C1 segment of cervical spinal cord (tissue), 14 donors: Measurements from ENCODE around the gene CCDC177.

Experiments used
- DNase-seq, 14 donors: peaks; one replicate each; lab custom pipeline; 2025; lab: John Stamatoyannopoulos, UW

CCDC177 gene

GRCh38 chr14:69569859-69570258, 4.8 kb downstream of the CCDC177 start:
- no peak for DNase-seq

GRCh38 chr14:69567563-69567962, 7.1 kb downstream of the CCDC177 start:
- DNase-seq = no peak

DNA sequence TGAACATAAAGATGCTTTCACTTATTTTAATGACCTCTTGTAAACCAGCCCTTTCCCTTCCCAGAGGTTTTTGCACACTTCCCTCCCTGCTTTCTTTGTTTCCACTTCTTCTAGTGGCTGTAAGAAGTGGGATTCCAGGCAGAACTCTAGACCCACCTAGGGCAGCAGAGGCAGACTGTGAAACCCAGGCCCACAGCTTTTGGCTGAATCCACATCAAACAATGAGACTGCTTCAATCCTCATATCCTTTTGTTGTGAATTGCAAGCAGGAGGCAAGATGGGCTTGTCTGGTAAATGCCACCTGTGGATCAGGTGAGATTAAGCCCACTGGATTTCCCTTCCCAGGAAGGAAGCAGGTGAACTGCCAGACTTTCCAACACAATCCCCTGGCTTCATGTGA, 12.8 kb downstream of the CCDC177 start:
- no peak for DNase-seq

DNA sequence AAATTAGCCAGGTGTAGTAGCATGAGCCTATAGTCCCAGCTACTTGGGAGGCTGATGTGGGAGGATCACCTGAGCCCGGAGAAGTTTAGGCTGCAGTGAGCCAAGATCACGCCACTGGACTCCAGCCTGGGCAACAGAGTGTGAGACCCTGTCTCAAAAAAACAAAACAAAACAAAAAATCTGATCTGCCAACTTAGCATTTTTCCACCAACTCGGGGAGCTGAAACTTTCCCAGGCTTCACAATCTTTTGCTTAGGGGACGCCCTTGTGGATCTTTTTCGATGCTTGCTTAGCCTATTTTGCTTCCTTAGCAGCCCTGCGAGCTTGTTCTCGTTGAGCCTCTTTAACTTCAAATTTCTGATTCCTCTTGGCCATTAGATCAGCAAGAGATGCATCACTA, 13.8 kb downstream of the CCDC177 start:
- DNase-seq = no peak

DNA sequence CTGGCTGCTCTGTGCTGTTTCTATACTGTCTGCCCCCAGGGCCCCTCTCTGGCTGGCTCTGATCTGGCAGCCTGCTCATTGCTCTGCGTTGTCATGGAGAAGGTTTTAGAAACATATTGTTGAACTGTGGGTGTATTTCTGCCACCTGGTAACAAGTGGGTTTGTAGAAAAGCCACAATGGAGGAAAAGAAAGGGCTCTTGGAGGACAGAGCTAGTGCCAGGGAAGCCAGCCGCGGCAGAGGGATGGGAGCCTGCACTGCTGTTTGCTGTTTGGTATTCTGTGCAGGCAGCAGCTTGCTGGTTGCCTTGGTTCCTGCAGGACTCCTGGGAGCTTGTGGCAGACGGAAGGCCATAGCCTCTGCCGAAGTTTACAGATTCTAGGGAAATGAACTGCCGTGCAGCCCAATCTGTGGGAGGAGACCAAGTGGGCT, 15.1 kb downstream of the CCDC177 start:
- DNase-seq = peak in 11 of 14 donors; percentile 7 to 79 (median 44)

GRCh38 chr14:69558774-69559173, 15.9 kb downstream of the CCDC177 start:
- no peak for DNase-seq

DNA sequence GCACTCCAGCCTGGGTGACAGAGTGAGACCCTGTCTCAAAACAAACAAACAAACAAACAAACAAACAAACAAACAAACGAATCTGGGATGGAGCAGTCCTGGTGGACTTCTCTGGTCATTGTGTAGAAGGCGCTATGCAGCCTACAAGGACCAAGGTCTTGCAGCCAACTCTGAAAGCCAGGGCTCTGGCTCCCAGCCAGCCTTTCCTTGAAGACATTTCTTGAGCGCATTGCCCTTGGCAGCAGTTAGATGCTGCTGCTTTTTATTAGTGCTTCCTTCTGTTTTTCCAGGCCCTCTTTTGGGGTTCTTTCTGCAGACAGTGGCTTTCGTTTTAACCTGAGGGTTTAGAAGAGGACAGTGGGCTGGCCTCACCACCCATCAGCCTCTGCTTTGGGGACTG, 20.2 kb downstream of the CCDC177 start:
- peak in 1 of 14 donors; percentile 39 for DNase-seq

- DNase-seq = no peak
Measured at GRCh38 chr14:69553252-69553651, 21.4 kb downstream of the CCDC177 start.

- DNase-seq = no peak
Measured at GRCh38 chr14:69551511-69551910, 23.2 kb downstream of the CCDC177 start.

DNA sequence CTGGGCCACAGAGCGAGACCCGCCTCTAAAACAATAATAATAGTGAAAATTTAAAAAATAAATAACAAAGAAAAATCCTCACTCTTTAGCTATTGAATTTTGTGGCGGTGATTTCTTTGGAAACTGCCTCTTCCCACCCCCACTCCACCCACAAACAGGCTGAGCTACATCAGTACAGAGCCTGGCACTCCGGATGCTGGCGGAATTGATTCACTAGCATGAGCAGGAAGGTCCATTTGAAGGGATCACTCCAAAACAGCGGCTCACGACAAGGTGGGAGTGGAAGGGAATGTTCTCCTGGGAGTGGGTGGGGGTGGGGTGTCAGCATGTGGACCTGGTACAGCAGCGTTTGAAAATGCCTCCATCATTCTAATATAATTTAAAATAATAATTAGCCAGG, 26.1 kb downstream of the CCDC177 start:
- DNase-seq = no peak

DNA sequence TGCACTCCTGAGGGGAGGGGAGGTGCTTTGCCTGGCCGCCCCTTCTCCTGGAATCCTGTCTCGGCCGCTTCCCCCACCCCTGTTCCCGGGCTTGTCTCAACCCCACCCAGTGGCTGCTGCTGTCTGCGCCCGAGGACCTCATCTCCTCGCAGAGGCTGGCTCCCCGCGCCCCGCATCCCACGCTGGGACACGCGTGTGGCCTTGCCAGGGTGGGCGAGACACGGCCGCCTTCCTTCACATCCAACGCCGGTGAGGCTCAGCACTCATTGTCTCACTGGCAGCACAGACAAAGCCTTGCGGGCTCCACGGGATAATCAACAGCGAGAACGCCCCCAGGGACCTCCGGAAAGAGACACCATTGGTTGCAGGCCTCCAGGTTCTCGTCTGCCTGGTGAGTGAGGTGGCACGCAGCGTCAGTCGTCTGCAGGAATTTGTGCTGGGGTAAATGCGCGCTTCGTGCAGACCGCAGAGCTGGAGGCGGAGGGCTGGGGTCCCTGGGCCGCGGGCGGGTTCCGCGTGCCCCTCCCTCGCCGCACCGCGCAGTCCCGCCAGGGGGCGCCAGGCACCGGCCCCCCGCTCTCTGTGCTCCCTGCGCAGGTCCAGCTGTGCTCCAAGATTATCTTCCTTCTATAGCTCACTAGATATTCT, 26.8 kb downstream of the CCDC177 start:
- DNase-seq = peak in 3 of 14 donors; percentile 7 to 14 (median 9)

DNA sequence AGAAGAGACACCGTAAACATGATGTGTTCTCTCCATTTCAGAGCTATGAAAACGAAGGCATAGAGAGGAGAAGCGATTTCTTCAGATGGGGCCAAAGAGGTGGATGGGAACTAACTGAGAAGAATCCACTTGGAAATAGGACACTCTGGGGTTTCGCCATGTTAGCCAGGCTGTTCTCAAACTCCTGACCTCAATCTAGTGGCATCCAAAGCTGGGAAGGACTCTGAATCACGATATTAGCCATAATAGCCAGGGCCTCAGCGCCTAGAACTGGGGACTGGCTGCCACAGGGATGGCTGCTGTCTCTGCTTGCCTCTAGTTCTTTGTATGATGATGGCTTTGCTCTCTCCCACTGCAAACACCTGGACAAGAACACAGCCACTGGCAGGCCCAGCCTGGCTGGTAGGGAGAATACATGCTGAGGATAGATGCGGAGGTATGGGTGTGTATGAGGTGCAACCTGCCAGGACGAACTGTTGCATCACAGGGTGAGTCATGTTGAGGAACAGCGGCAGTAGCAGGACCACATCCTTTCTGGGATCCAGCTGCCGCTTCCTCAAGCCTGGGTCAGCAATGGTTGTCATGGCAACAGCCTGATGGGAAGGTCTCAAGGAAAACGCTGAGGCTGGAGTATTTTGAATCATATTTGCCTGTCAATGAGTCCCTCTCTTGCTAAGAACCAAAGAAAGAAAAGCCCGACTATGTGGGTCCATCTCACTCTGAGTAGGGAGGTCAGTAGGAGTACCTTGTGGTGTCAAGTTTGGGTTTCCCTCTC, 31.1 kb downstream of the CCDC177 start:
- DNase-seq = peak in 1 of 14 donors; percentile 20

DNA sequence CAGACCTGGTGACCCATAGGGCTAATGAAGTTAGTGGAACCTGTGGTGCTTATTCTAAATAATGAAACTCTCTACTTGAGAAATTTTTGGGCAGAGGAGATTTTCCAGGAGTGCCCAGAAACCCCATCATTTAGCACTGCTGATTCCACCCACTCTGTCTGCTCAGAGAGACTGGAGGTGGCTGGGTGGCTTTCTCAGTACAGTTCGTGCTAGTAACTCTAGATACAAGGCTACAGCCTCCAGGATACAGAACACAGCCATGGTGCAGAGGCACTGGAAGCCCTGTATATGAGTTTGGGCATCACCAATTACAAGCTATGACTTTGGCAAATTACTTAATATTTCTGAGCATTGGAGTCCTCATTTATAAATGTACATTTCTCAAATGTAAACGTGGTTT, 32.4 kb downstream of the CCDC177 start:
- DNase-seq = no peak

- DNase-seq = no peak
Measured at GRCh38 chr14:69540654-69541335, 33.9 kb downstream of the CCDC177 start.

DNA sequence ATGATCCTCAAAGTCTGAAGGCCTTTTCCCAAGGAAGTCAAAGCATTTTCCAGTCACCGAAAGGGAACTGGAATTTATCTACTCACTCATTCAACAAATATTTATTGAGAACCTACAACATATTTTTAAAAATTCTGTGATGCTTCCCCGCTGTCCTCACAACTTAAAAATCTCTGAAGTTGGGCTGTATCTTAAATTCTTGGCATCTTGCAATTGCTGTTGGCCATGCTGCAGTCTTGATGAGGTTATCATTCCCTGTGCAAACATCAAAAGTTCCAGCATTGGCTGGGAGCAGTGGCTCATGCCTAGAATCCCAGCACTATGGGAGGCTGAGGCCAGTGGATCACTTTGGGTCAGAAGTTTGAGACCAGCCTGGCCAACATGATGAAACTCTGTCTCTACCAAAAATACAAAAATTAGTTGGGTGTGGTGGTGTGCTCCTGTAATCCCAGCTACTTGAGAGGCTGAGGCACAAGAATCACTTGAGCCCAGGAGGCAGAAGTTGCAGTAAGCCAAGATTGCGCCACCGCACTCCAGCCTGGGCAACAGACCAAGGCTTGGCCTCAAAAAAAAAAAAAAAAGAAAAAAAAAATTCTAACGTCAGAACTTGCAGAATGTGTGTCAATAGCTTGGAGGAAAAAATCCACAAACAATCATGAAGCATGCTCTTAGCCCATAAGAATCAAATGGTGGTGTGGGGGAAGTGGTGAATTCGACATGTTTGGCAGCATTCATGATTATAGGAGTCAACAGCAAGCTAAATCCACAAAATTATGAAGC, 34.9 kb downstream of the CCDC177 start:
- no peak for DNase-seq

GRCh38 chr14:69538766-69539165, 35.9 kb downstream of the CCDC177 start:
- DNase-seq = no peak

DNA sequence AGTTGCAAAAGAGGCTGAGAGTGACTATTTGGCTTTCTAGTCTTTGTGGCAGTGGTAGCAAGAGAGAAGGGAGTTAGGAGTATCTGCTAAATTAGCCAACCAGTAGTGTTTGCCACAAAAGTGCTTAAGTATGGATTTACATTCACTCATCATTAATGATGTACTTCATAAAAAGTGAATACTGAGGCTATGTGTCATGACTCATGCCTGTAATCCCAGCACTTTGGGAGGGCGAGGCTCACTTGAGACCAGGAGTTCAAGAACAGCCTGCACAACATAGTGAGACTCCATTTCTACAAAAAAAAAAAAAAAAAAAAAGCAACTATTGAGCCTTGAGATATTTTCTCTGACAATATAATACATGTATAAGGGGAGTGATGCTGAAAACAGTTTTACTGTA, 36.8 kb downstream of the CCDC177 start:
- no peak for DNase-seq

DNA sequence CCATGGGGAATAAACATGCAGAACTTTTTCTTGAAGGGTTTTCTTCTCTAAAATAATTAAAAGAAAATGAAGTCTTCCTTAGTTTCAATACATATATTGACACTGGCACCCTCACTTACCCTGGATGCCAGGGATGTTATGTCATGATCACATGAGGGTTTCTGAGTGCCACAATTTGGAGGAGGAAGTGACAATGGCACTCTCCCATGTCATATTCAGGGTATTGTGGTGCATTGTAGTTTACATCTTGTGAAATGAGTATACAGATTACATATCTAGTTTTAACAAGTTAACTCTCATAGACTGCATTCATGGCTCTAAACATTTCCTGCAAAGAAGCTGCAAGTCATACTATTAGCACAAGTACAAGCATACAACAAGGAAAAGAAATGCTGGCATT, 37.7 kb downstream of the CCDC177 start:
- no peak for DNase-seq

DNA sequence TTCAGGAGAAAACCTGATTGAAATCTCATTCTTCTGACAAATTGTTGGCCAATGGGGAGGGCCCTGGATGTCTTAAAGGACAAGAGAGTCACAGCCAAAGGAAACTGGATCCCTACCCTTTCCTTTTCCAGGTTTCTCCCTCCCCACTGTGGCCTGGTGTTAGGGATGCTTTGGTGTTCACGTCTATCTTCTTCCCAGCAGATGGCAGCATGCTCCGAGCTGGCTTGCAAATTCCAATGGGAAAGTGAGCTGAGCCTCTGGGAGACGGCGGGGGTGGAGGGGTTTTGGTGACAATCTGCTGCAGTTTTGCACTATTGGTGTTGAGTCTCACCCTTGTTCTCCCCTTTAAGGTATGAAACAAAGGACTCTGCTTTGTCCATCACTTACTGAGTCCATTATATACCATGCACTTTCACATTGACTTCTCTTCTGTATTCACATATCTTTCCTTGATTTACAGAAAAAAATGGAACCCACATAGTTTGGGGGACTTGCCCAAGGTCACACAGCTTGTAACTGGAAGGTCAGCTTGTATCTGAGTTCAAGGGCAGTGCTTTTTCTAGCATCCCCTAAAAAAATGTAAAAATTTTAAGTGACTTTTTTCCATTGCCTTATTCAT, 39.3 kb downstream of the CCDC177 start:
- DNase-seq = peak in 6 of 14 donors; percentile 2 to 61 (median 13)

- DNase-seq = no peak
Measured at GRCh38 chr14:69532561-69533340, 41.9 kb downstream of the CCDC177 start.

DNA sequence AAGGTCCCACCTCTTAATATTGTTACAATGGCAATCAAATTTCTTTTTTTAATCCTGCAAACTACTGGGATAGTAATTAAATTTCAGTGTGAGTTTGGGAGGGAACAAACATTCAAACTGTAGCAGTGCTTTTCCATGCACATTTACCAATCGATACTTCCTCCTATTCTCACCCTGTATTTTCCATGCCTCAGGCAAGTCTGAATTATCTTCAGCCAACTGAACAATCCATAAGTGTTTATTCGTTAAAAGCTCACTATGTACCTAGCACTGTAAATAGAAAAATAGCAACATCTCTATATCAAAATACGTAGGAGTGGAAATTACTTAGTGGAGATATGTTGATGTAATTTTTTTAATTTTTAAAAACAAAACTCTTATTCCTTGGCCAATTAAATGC, 43.5 kb downstream of the CCDC177 start:
- no peak for DNase-seq
